NCI-H1694 treated with DMSO at 0.1 percent for 48 hours (cell line): ENCODE results near the gene CDHR5.

ENCODE experiments used
- DNase-seq: peaks from one replicate; lab custom pipeline; 2025; lab: John Stamatoyannopoulos, UW

Gene CDHR5

GRCh38 chr11:643849-644738, 19.3 kb upstream of the CDHR5 start:
- DNase-seq, result no peak

GRCh38 chr11:643366-643765, 18.6 kb upstream of the CDHR5 start:
- no peak for DNase-seq

GRCh38 chr11:641806-642370, 17.1 kb upstream of the CDHR5 start:
- no peak for DNase-seq

DNA sequence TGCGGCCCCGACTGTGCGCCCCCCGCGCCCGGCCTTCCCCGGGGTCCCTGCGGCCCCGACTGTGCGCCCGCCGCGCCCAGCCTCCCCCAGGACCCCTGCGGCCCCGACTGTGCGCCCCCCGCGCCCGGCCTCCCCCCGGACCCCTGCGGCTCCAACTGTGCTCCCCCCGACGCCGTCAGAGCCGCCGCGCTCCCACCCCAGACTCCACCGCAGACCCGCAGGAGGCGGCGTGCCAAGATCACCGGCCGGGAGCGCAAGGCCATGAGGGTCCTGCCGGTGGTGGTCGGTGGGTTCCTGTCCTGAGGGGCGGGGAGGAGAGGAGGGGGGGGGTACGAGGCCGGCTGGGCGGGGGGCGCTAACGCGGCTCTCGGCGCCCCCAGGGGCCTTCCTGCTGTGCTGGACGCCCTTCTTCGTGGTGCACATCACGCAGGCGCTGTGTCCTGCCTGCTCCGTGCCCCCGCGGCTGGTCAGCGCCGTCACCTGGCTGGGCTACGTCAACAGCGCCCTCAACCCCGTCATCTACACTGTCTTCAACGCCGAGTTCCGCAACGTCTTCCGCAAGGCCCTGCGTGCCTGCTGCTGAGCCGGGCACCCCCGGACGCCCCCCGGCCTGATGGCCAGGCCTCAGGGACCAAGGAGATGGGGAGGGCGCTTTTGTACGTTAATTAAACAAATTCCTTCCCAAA, 15.4 kb upstream of the CDHR5 start:
- no peak for DNase-seq

- DNase-seq, result no peak
Observed at GRCh38 chr11:639332-639955, 14.7 kb upstream of the CDHR5 start.

DNA sequence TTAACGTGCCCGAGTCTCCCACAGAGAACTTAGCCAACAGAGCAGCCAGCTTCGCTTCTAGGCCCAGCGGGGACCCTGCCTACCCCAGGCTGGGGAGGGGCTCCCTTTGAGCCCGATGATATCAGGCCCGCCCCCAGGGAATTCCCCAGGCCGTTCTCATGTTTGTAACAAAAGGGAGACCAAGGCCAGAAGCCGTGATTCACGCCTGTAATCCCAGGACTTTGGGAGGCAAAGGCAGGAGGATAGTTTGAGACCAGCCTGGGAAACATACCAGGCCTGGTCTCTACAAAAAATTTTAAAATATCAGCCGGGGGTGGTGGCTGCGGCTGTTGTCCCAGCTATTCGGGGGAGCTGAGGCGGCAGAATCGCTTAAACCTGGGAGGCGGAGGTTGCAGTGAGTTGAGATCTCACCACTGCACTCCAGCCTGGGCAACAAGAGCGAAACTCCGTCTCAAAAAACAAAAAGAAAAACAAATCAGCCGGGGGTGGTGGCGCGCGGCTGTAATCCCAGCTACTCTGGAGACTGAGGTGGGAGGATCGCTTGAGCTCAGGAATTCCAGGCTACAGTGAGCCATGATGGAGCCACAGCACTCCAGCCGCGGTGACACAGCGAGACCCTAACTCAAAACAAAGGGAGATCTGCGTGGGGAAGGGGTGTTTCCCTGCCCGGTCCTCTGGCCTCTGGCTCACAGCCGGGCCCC, 14.0 kb upstream of the CDHR5 start:
- DNase-seq, result no peak

- DNase-seq, result no peak
Observed at GRCh38 chr11:637593-638521, 13.1 kb upstream of the CDHR5 start.

DNA sequence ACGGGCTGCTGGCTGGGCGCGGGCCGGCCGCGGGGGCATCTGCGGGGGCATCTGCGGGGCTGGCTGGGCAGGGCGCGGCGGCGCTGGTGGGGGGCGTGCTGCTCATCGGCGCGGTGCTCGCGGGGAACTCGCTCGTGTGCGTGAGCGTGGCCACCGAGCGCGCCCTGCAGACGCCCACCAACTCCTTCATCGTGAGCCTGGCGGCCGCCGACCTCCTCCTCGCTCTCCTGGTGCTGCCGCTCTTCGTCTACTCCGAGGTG, 12.5 kb upstream of the CDHR5 start:
- DNase-seq, result no peak

DNA sequence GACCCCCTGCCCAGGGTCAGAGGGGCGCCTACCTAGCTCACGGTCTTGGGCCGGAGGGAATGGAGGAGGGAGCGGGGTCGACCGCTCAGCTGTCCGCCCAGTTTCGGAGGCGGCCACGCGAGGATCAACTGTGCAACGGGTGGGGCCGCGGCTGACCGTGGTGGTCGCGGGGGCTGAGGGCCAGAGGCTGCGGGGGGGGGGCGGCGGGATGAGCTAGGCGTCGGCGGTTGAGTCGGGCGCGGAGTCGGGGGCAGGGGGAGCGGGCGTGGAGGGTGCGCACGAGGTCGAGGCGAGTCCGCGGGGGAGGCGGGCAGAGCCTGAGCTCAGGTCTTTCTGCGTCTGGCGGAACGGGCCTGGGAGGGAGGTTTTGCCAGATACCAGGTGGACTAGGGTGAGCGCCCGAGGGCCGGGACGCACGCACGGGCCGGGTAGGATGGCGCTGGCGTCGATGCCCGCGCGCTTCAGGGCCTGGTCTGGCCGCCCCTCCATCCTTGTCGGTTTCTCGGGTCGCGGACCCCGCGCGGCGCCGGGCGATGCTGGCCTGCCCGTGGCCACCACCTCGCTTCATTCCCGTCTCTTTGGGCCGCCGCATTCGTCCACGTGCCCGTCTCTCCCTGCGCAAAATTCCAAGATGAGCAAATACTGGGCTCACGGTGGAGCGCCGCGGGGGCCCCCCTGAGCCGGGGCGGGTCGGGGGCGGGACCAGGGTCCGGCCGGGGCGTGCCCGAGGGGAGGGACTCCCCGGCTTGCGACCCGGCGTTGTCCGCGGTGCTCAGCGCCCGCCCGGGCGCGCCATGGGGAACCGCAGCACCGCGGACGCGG, 12.0 kb upstream of the CDHR5 start, which contains the start of gene DRD4:
TSS of gene DRD4 (plus strand) at position 759 of the 822 bp plus-strand sequence. CDS start at position 795, 36 bp downstream.
- DNase-seq, result no peak

GRCh38 chr11:635945-636510, 11.3 kb upstream of the CDHR5 start:
- DNase-seq, result no peak

DNA sequence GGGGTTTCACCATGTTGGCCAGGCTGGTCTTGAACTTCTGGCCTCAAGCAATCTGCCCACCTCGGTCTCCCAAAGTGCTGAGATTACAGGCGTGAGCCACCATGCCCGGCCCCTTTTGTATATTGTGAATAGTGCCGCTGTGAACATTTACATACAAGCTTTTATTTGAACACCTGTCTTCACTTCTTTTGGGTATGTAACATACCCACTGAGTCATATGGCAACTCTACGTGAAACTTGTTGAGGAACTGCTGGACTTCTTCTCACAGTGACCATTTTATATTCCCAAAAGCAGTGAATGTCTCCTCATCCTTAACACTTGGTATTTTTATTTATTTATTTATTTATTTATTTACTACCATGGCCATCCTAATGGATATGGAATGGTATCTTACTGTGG, 6.1 kb upstream of the CDHR5 start:
- DNase-seq, result no peak

GRCh38 chr11:629237-629583, 4.5 kb upstream of the CDHR5 start:
- no peak for DNase-seq

DNA sequence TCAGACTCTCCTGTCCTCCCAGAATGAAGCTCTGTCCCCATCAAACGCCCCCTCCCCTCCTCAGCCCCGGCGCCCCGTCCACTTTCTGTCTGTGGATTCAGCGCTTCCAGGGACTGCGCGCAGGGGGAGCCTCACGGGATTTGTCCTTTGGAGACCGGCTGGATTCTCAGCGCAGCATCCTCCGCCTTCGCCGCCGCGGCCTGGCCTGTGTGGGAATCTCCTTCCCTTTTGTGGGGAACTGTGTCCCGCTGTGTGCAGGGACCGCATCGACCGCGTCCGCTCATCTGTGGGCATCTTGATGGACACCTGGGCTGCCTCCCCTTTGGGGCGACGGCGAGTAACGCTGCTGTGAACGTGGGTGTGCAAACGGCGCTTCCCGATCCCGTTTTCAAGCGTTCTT, 3.3 kb upstream of the CDHR5 start:
- DNase-seq, result no peak

DNA sequence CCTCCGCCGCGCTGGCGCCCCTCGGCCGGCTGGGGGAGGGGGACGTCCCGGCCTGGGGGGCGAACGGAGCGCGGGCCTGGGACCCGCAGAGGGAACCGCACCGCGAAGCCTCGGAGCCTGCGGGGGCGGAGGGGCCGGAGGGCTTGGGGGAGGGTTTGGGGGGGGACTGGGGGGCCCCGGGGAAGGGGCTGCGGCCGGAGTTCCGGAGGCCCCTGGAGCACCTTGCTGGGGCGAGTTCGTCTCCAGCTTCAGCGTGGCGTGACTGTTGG, 2.5 kb upstream of the CDHR5 start:
- DNase-seq, result no peak

- DNase-seq, result no peak
Observed at GRCh38 chr11:626475-627307, 1.9 kb upstream of the CDHR5 start, which contains the start of gene SCT. TSS of gene SCT (minus strand) at chr11:627181. CDS start at chr11:627143, 38 bp downstream.

GRCh38 chr11:625636-626268, 997 bp upstream of the CDHR5 start:
- no peak for DNase-seq

DNA sequence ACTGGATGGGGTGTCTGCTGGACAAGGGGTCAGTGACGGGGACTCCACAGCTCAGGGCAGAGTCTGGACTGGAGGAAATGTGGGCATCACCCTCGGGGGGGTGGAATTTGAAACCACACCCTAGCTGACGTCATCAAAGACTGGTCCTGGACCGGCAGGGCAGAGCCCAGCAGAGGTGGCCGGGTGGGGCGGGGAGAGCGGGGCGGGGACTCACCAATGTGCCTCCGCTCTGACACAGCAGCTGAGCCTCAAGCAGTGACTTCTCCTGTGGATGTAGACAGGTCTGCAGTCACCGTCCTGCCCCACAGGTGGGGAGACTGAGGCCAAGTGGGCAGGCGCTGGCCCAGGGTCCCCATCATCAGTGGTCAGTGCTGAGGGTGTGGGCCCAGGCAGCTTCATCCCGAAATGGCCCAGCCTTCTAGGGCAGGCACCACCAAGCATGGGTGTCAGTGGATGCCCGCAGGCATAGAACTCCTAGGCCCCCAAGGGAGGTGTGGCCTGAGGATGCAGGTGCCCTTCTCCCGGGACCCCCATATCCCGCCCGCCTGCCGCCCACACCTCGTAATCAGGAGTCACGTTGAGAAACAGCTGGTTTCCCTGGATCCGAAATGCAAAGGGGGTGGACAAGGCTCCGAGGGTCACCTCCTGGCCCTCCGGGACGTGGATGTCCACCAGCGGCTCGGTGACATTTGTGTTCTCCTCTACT, 603 bp downstream of the CDHR5 start:
- no peak for DNase-seq

DNA sequence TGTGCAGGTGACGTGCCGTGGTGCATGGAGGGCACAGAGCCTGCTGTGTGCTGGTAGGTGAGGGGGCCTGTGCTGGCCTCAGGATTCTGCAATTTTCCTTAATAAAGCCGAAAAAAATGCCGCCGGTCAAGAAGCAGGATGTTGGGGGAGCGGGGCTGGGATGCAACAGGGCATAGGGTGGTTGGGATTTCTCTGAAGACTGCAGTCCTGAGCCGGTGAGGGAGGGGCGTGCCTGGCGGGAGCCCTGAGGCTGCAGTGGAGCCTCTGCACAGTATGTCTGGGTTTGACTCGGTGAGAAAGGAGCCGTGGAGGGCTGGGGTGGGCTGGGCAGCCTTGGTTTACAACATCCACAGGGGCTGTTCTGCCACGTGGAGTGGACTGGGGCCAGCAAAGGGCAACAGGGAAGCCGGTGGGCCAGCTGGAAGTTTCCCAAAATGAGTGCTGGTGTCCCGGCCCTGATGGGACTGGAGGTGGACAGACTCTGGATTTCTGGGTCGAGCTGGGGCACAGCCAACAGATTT, 1.3 kb downstream of the CDHR5 start:
- DNase-seq, result no peak
